HEK293 (cell line): ENCODE measurements around the gene NUDT3.

ENCODE experiments used
- GFI1B ChIP-seq: fragments of 450-650 bp; formaldehyde crosslinking; IDR thresholded peaks from 2 replicates; pipeline ENCODE4 v1.5.1; 2016; ENCODE audit warnings: missing biosample characterization, missing genetic modification characterization
- GLI2 ChIP-seq: fragments of 450-650 bp; formaldehyde crosslinking; IDR thresholded peaks from 2 replicates; pipeline ENCODE4; 2017; ENCODE audit warnings: missing biosample characterization, missing genetic modification characterization, low read depth, borderline replicate concordance
- HOXC10 ChIP-seq: sonication (generic); formaldehyde crosslinking; IDR thresholded peaks from 2 replicates; pipeline ENCODE4 v1.8.1; 2023; ENCODE audit warnings: mild to moderate bottlenecking, missing genetic modification reagents
- HOXD13 ChIP-seq: sonication (generic); formaldehyde crosslinking; IDR thresholded peaks from 2 replicates; pipeline ENCODE4 v1.8.0; 2022; ENCODE audit warnings: missing genetic modification reagents, borderline replicate concordance
- KLF10 ChIP-seq: fragments of 450-650 bp; IDR thresholded peaks from 2 replicates; pipeline ENCODE4 v1.5.1; 2018; ENCODE audit warnings: missing biosample characterization, mild to moderate bottlenecking, missing genetic modification characterization
- KLF16 ChIP-seq: fragments of 450-650 bp; formaldehyde crosslinking; IDR thresholded peaks from 2 replicates; pipeline ENCODE4 v1.5.1; 2017; ENCODE audit warnings: missing biosample characterization, missing genetic modification characterization
- MEIS1 ChIP-seq: sonication (generic); formaldehyde crosslinking; IDR thresholded peaks from 2 replicates; pipeline ENCODE4 v1.8.1; 2022; ENCODE audit warnings: missing genetic modification reagents, mild to moderate bottlenecking, borderline replicate concordance
- MYNN ChIP-seq: fragments of 450-650 bp; formaldehyde crosslinking; IDR thresholded peaks from 2 replicates; pipeline ENCODE4 v1.5.1; 2016; ENCODE audit warnings: missing biosample characterization, missing genetic modification characterization, borderline replicate concordance
- ZBTB17 ChIP-seq: fragments of 450-650 bp; formaldehyde crosslinking; IDR thresholded peaks from 2 replicates; pipeline ENCODE4 v1.5.1; 2016; ENCODE audit warnings: missing biosample characterization, missing genetic modification characterization
- ZBTB20 ChIP-seq: fragments of 450-650 bp; formaldehyde crosslinking; IDR thresholded peaks from 2 replicates; pipeline ENCODE4 v1.5.1; 2016; ENCODE audit warnings: missing biosample characterization, missing genetic modification characterization
- ZBTB21 ChIP-seq: fragments of 450-650 bp; formaldehyde crosslinking; IDR thresholded peaks from 2 replicates; pipeline ENCODE4 v1.5.1; 2017; ENCODE audit warnings: missing biosample characterization, missing genetic modification characterization
- ZFP69B ChIP-seq: fragments of 450-650 bp; formaldehyde crosslinking; IDR thresholded peaks from 2 replicates; pipeline ENCODE4 v1.5.1; 2016; ENCODE audit warnings: missing biosample characterization, missing genetic modification characterization
- ZNF146 ChIP-seq: fragments of 450-650 bp; formaldehyde crosslinking; IDR thresholded peaks from 2 replicates; pipeline ENCODE4 v1.5.1; 2016; ENCODE audit warnings: missing biosample characterization, missing genetic modification characterization
- ZNF202 ChIP-seq: fragments of 450-650 bp; formaldehyde crosslinking; IDR thresholded peaks from 2 replicates; pipeline ENCODE4 v1.5.1; 2016; ENCODE audit warnings: missing biosample characterization, missing genetic modification characterization, borderline replicate concordance
- ZNF354C ChIP-seq: fragments of 450-650 bp; formaldehyde crosslinking; IDR thresholded peaks from 2 replicates; pipeline ENCODE4 v1.5.1; 2016; ENCODE audit warnings: missing biosample characterization, missing genetic modification characterization, low read depth, borderline replicate concordance
- ZNF37A ChIP-seq: fragments of 450-650 bp; IDR thresholded peaks from 2 replicates; pipeline ENCODE4 v1.5.1; 2018; ENCODE audit warnings: missing biosample characterization, missing genetic modification characterization
- ZNF521 ChIP-seq: fragments of 450-650 bp; formaldehyde crosslinking; IDR thresholded peaks from 2 replicates; pipeline ENCODE4 v1.5.1; 2017; ENCODE audit warnings: missing biosample characterization, mild to moderate bottlenecking, missing genetic modification characterization
- ZNF548 ChIP-seq: fragments of 450-650 bp; formaldehyde crosslinking; IDR thresholded peaks from 2 replicates; pipeline ENCODE4 v1.5.1; 2016; ENCODE audit warnings: missing biosample characterization, missing genetic modification characterization
- ZNF549 ChIP-seq: fragments of 450-650 bp; IDR thresholded peaks from 2 replicates; pipeline ENCODE4 v1.5.1; 2018; ENCODE audit warnings: missing biosample characterization, missing genetic modification characterization, mild to moderate bottlenecking, inconsistent platforms, moderate library complexity
- ZNF561 ChIP-seq: fragments of 450-650 bp; IDR thresholded peaks from 2 replicates; pipeline ENCODE4 v1.5.1; 2018; ENCODE audit warnings: missing biosample characterization, missing genetic modification characterization, borderline replicate concordance
- ZNF596 ChIP-seq: fragments of 450-650 bp; IDR thresholded peaks from 2 replicates; pipeline ENCODE4 v1.5.0; 2018; ENCODE audit warnings: missing biosample characterization, mild to moderate bottlenecking, missing genetic modification characterization, moderate library complexity
- ZNF621 ChIP-seq: fragments of 450-650 bp; formaldehyde crosslinking; IDR thresholded peaks from 2 replicates; pipeline ENCODE4 v1.5.1; 2017; ENCODE audit warnings: missing biosample characterization, missing genetic modification characterization
- ZNF626 ChIP-seq: fragments of 450-650 bp; sonication (Bioruptor Pico); formaldehyde crosslinking; IDR thresholded peaks from 2 replicates; pipeline ENCODE4 v1.5.1; 2018; ENCODE audit warnings: missing biosample characterization, missing genetic modification characterization, inconsistent platforms
- ZNF654 ChIP-seq: fragments of 450-650 bp; formaldehyde crosslinking; IDR thresholded peaks from 2 replicates; pipeline ENCODE4 v1.5.1; 2016; ENCODE audit warnings: low read depth, missing biosample characterization, missing genetic modification characterization
- ZNF660 ChIP-seq: fragments of 450-650 bp; IDR thresholded peaks from 2 replicates; pipeline ENCODE4 v1.5.1; 2018; ENCODE audit warnings: missing biosample characterization, mild to moderate bottlenecking, missing genetic modification characterization
- ZNF747 ChIP-seq: fragments of 450-650 bp; formaldehyde crosslinking; IDR thresholded peaks from 2 replicates; pipeline ENCODE4 v1.5.1; 2016; ENCODE audit warnings: missing biosample characterization, missing genetic modification characterization
- ZSCAN23 ChIP-seq: fragments of 450-650 bp; formaldehyde crosslinking; IDR thresholded peaks from 2 replicates; pipeline ENCODE4 v1.5.1; 2016; ENCODE audit warnings: missing biosample characterization, missing genetic modification characterization
- ZSCAN30 ChIP-seq: fragments of 450-650 bp; IDR thresholded peaks from 2 replicates; pipeline ENCODE4 v1.5.1; 2018; ENCODE audit warnings: missing biosample characterization, mild to moderate bottlenecking, missing genetic modification characterization, moderate library complexity
- TF ChIP-seq, protein P1 (sequence below): sonication (generic); formaldehyde crosslinking; IDR thresholded peaks from 2 replicates; pipeline ENCODE4 v1.8.1; 2022; ENCODE audit warnings: mild to moderate bottlenecking, moderate library complexity, missing genetic modification reagents
- TF ChIP-seq, protein P2 (sequence below): fragments of 450-650 bp; formaldehyde crosslinking; IDR thresholded peaks from 2 replicates; pipeline ENCODE4 v1.5.1; 2016; ENCODE audit warnings: missing biosample characterization, missing genetic modification characterization
- TF ChIP-seq, protein P3 (sequence below): IDR thresholded peaks from 2 replicates; pipeline ENCODE4 v1.6.1; 2011; ENCODE audit warnings: mild to moderate bottlenecking, low read depth, low read length, borderline replicate concordance
- TF ChIP-seq, protein P4 (sequence below): fragments of 450-650 bp; formaldehyde crosslinking; IDR thresholded peaks from 2 replicates; pipeline ENCODE4 v1.5.1; 2016; ENCODE audit warnings: missing biosample characterization, missing genetic modification characterization
- TF ChIP-seq, protein P5 (sequence below): fragments of 450-650 bp; formaldehyde crosslinking; IDR thresholded peaks from 2 replicates; pipeline ENCODE4 v1.5.0; 2017; ENCODE audit warnings: missing biosample characterization, missing genetic modification characterization, borderline replicate concordance

The NUDT3 gene

DNA sequence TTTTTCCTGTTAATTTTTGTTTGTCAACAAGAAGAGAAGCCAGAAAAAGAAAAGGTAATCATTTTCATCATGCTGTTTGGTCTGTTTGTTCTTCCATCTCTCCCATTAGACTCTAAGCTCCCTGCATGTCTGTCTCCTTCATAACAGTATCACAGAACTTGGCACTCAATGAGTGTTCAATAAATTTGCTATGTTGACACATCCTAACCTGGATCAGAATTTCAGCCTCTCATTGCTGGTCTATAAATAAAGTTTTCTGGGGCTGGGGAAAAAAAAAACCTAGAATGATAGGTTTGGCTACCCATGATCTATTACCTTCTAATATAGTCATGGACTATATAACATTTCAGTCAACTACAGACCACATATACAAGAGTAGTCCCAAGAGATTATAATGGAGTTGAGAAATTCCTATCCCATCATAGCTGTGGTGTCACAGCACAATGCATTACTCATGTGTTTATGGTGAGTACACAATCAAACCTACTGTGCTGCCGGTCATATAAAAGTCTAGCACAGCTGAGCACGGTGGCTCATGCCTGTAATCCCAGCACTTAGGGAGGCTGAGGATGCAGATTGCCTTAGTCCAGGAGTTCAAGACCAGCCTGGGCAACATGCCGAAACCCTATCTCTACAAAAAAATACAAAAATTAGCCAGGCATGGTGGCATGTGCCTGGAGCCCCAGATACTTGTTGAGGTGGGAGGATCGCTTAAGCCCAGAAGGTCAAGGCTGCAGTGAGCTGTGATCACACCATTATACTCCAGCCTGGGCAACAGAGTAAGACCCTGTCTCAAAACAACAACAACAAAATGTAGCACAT, 5.9 kb downstream of the NUDT3 start (continued):
- TF ChIP-seq ZBTB20 (tag by site-specific recombination): no peak
- TF ChIP-seq ZNF146 (tag by site-specific recombination): peak; percentile 44; the same call in 1 of the 2 replicates
- TF ChIP-seq ZFP69B (tag by site-specific recombination): no peak; the same call in 1 of the 2 replicates
- TF ChIP-seq ZNF596 (tag by site-specific recombination): no peak
- TF ChIP-seq, protein P1, sequence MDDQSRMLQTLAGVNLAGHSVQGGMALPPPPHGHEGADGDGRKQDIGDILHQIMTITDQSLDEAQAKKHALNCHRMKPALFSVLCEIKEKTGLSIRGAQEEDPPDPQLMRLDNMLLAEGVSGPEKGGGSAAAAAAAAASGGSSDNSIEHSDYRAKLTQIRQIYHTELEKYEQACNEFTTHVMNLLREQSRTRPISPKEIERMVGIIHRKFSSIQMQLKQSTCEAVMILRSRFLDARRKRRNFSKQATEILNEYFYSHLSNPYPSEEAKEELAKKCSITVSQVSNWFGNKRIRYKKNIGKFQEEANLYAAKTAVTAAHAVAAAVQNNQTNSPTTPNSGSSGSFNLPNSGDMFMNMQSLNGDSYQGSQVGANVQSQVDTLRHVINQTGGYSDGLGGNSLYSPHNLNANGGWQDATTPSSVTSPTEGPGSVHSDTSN: no peak
- TF ChIP-seq GLI2 (tag by site-specific recombination): 0 out of 2 replicates have a peak, but pooled peaks have one; percentile 22
- peak; percentile 77 for TF ChIP-seq GFI1B (tag by site-specific recombination)
- TF ChIP-seq HOXD13 (CRISPR knock-in tag): no peak
- TF ChIP-seq, protein P2, sequence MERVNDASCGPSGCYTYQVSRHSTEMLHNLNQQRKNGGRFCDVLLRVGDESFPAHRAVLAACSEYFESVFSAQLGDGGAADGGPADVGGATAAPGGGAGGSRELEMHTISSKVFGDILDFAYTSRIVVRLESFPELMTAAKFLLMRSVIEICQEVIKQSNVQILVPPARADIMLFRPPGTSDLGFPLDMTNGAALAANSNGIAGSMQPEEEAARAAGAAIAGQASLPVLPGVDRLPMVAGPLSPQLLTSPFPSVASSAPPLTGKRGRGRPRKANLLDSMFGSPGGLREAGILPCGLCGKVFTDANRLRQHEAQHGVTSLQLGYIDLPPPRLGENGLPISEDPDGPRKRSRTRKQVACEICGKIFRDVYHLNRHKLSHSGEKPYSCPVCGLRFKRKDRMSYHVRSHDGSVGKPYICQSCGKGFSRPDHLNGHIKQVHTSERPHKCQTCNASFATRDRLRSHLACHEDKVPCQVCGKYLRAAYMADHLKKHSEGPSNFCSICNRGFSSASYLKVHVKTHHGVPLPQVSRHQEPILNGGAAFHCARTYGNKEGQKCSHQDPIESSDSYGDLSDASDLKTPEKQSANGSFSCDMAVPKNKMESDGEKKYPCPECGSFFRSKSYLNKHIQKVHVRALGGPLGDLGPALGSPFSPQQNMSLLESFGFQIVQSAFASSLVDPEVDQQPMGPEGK: no peak
- no peak for TF ChIP-seq MEIS1
- peak; percentile 44; the same call in 1 of the 2 replicates for TF ChIP-seq ZNF660 (tag by site-specific recombination)
- no peak; the same call in 1 of the 2 replicates for TF ChIP-seq ZSCAN23 (tag by site-specific recombination)
- no peak for TF ChIP-seq ZNF354C (tag by site-specific recombination)
- no peak for TF ChIP-seq ZNF621
- TF ChIP-seq ZNF549 (tag by site-specific recombination): no peak
- TF ChIP-seq MYNN: peak; percentile 91
- peak; percentile 74 for TF ChIP-seq KLF10 (tag by site-specific recombination)
- TF ChIP-seq, protein P3, sequence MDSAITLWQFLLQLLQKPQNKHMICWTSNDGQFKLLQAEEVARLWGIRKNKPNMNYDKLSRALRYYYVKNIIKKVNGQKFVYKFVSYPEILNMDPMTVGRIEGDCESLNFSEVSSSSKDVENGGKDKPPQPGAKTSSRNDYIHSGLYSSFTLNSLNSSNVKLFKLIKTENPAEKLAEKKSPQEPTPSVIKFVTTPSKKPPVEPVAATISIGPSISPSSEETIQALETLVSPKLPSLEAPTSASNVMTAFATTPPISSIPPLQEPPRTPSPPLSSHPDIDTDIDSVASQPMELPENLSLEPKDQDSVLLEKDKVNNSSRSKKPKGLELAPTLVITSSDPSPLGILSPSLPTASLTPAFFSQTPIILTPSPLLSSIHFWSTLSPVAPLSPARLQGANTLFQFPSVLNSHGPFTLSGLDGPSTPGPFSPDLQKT: no peak
- TF ChIP-seq, protein P4, sequence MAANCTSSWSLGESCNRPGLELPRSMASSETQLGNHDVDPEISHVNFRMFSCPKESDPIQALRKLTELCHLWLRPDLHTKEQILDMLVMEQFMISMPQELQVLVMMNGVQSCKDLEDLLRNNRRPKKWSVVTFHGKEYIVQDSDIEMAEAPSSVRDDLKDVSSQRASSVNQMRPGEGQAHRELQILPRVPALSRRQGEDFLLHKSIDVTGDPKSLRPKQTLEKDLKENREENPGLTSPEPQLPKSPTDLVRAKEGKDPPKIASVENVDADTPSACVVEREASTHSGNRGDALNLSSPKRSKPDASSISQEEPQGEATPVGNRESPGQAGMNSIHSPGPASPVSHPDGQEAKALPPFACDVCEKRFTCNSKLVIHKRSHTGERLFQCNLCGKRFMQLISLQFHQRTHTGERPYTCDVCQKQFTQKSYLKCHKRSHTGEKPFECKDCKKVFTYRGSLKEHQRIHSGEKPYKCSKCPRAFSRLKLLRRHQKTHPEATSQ: no peak
- TF ChIP-seq ZBTB21: peak; percentile 84
- TF ChIP-seq ZSCAN30: peak; percentile 84
- no peak for TF ChIP-seq ZNF654 (tag by site-specific recombination)
- TF ChIP-seq, protein P5, sequence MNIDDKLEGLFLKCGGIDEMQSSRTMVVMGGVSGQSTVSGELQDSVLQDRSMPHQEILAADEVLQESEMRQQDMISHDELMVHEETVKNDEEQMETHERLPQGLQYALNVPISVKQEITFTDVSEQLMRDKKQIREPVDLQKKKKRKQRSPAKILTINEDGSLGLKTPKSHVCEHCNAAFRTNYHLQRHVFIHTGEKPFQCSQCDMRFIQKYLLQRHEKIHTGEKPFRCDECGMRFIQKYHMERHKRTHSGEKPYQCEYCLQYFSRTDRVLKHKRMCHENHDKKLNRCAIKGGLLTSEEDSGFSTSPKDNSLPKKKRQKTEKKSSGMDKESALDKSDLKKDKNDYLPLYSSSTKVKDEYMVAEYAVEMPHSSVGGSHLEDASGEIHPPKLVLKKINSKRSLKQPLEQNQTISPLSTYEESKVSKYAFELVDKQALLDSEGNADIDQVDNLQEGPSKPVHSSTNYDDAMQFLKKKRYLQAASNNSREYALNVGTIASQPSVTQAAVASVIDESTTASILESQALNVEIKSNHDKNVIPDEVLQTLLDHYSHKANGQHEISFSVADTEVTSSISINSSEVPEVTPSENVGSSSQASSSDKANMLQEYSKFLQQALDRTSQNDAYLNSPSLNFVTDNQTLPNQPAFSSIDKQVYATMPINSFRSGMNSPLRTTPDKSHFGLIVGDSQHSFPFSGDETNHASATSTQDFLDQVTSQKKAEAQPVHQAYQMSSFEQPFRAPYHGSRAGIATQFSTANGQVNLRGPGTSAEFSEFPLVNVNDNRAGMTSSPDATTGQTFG (tag by site-specific recombination): no peak
- no peak for TF ChIP-seq ZNF521 (tag by site-specific recombination)
- TF ChIP-seq ZNF548 (tag by site-specific recombination): no peak
- TF ChIP-seq ZNF626 (tag by site-specific recombination): no peak
- TF ChIP-seq ZNF747: no peak
- peak; percentile 85; the same call in 1 of the 2 replicates for TF ChIP-seq ZNF561 (tag by site-specific recombination)
- no peak for TF ChIP-seq ZNF202 (tag by site-specific recombination)
- TF ChIP-seq ZNF37A (tag by site-specific recombination): no peak
- TF ChIP-seq HOXC10 (CRISPR knock-in tag): no peak
- peak; percentile 89 for TF ChIP-seq ZBTB17 (tag by site-specific recombination)
- no peak for TF ChIP-seq KLF16 (tag by site-specific recombination)
